GM21825 (cell line): Measurements from ENCODE around the gene PHGDH.

Experiments
- ATAC-seq: cut with Tn5 transposase; IDR thresholded peaks from one replicate; pipeline ENCODE4 v1.9.1; 2021; ENCODE audit warnings: mild to moderate bottlenecking, moderate library complexity; ENCODE audit not compliant: unreplicated experiment

Gene PHGDH

GRCh38 chr1:119758584-119758983 lies 46.9 kb downstream of the PHGDH start:
- no peak for ATAC-seq

- ATAC-seq = no peak
These were observed 50.7 kb downstream of the PHGDH start for GRCh38 chr1:119762409-119762808.

- ATAC-seq = no peak
These were observed 51.2 kb downstream of the PHGDH start for GRCh38 chr1:119762953-119763352.

- no peak for ATAC-seq
These were observed 52.5 kb downstream of the PHGDH start for GRCh38 chr1:119764220-119764619.

- no peak for ATAC-seq
These were observed 54.6 kb downstream of the PHGDH start for GRCh38 chr1:119766374-119766794.

GRCh38 chr1:119767486-119767885 lies 55.8 kb downstream of the PHGDH start:
- no peak for ATAC-seq

- ATAC-seq = no peak
These were observed 57.0 kb downstream of the PHGDH start, which contains the start of gene HMGCS2 for GRCh38 chr1:119768778-119769177. HMGCS2 (minus strand) TSS chr1:119768905; CDS start chr1:119768844, 61 bp downstream.

- no peak for ATAC-seq
These were observed 59.3 kb downstream of the PHGDH start for GRCh38 chr1:119771016-119771415.

- ATAC-seq = no peak
These were observed 60.0 kb downstream of the PHGDH start for GRCh38 chr1:119771770-119772169.

GRCh38 chr1:119772298-119772697 lies 60.6 kb downstream of the PHGDH start:
- ATAC-seq = no peak

- no peak for ATAC-seq
These were observed 62.0 kb downstream of the PHGDH start for GRCh38 chr1:119773711-119774241.

- ATAC-seq = no peak
These were observed 63.2 kb downstream of the PHGDH start for GRCh38 chr1:119774746-119775490.

GRCh38 chr1:119778359-119778758 lies 66.6 kb downstream of the PHGDH start:
- no peak for ATAC-seq

- ATAC-seq = no peak
These were observed 67.3 kb downstream of the PHGDH start for GRCh38 chr1:119778886-119779560.

- ATAC-seq = no peak
These were observed 68.2 kb downstream of the PHGDH start for GRCh38 chr1:119779869-119780356.

- ATAC-seq = no peak
These were observed 69.9 kb downstream of the PHGDH start for GRCh38 chr1:119781434-119782210.

- no peak for ATAC-seq
These were observed 71.0 kb downstream of the PHGDH start for GRCh38 chr1:119782631-119783325.

- no peak for ATAC-seq
These were observed 71.8 kb downstream of the PHGDH start for GRCh38 chr1:119783354-119784185.

- no peak for ATAC-seq
These were observed 72.6 kb downstream of the PHGDH start for GRCh38 chr1:119784191-119784781.
